COLO668 (cell line): ENCODE data around the gene FUCA1.
"Not testable (repeated sequence)": the region's sequence is repeated elsewhere in the genome, so short reads cannot be mapped to it uniquely, and the experiment has no call there.

Experiments
- DNase-seq: peaks from one replicate; lab custom pipeline; 2025; ENCODE audit not compliant: unreplicated experiment; lab: John Stamatoyannopoulos, UW

The FUCA1 gene

GRCh38 chr1:23867895-23868556, at the start of gene FUCA1:
Gene FUCA1 (minus strand): TSS chr1:23868290. CDS start chr1:23868286, 4 bp downstream.
- DNase-seq = peak; percentile 99

GRCh38 chr1:23916209-23917131, 48.4 kb upstream of the FUCA1 start:
- DNase-seq = peak; percentile 67

DNA sequence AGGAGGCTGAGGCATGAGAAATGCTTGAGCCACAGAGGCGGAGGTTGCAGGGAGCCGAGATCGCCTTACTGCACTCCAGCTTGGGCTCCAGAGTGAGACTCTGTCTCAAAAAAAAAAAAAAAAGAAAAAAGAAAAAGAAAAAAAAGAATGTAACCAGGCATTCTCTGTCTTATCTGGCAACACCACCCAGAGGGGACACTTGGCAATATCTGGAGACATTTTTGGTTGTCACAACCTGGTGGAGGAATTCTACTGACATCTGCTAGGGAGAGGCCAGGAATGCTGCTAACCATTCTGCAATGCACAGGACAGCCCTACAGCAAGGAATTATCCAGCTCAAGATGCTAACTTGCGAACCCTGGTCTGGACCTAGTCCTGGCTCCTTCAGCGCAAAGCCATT, 47.4 kb upstream of the FUCA1 start:
- DNase-seq = no peak

DNA sequence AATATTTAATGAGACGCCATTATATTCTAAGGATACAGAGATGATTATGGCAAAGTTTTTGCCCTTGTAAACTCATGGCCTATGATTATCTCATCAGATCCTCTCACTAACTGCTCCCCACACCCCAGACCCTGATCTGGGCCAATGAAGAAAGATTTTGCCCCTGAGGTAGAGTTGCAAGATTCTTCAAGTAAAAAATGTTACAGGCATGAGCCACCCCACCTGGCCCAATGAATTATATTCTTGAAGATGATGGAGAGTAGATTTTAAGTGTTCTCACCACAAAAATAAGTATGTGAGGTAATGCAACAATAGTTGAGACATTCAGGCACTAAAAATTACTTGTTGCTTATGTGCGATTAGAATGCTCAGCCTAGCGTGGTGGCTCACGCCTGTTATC, 46.8 kb upstream of the FUCA1 start:
- no peak for DNase-seq

DNA sequence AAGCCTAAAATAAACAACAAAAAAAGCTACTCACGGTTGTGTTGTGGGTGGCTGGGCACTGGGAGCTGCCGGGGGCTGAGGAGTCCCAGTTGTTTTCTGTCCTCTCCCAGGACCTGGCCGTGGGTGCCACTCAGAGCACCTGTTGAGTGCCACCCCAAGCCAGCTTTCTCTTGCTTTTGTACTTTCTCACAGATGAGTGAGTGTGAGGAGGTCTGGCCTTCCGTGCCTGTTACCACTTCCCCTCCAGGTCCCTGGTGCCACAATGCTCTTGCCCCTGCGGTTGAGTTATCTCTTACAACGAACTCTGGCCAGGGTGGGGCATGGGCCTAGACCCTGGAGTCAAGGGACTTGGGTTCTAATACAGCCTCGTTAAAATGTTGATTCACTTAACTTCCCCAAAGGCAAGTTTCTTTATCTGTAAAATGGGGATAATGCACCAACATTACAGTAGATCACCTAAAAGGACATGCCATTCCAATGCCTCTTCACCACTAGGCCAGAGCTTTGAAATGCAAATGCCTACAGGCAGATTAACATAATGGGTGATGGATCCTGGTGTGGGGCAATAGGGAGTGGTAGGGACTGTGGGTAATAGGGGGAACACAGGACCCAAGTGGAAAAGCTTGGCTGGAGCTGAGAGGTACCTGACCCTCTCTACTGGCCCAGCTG, 45.3 kb upstream of the FUCA1 start, which contains the start of gene CNR2:
CNR2 (minus strand) TSS at position 151 of the 669 bp plus-strand sequence. CDS start 37,745 bp downstream, outside the sequence.
- no peak for DNase-seq

GRCh38 chr1:23911921-23912320, 43.8 kb upstream of the FUCA1 start:
- DNase-seq = no peak

DNA sequence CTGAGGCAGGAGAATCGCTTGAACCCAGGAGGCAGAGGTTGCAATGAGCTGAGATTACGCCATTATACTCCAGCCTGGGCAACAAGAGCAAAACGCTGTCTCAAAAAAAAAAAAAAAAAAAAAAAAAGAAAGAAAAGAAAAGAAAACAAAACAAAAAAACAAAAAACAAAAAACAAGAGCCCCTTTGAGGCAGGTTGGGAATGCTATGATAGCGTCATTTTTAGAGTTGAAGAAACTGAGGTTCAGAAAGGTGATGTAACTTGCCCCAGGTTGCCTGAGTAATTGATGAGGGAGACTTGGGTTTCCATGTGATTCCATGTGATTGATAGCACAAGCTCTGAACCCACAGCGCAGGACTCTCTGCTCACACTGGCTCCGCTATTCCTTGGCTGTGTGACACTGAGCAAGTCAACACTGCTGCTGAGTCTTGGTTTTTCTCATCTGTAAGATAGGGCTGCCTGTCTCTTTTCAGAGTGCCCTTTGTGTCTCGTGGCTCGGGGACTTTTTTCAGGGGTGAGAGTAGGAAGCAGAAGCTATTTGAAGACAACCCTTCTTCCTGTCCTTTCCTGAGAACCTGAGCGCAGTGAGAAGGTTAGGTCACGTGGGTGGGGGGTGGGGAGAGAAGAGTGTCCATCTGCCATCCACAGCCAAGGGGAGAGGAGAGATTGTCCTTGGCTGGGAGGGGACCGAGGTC, 42.6 kb upstream of the FUCA1 start:
- no peak for DNase-seq

- no peak for DNase-seq
Measured at GRCh38 chr1:23910144-23910543, 42.1 kb upstream of the FUCA1 start.

- DNase-seq = no peak
Measured at GRCh38 chr1:23909412-23909811, 41.3 kb upstream of the FUCA1 start.

GRCh38 chr1:23908453-23909341, 40.6 kb upstream of the FUCA1 start:
- DNase-seq = no peak

DNA sequence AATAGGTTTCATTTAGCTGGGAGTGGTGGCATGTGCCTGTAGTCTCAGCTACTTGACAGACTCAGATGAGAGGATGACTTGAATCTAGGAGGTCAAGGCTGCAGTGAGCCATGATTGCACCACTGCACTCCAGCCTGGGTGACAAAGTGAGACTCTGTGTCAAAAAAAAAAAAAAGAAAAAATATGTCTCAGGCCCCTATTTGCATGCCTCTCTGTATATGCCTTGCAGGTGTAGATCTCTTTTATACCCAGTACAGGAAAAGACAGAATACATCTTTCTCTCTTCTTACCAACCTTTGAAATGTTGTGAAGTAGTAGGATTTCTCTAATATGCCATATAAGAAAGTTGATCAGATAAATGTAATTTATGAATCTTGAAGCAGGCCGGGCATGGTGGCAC, 38.6 kb upstream of the FUCA1 start:
- no peak for DNase-seq

DNA sequence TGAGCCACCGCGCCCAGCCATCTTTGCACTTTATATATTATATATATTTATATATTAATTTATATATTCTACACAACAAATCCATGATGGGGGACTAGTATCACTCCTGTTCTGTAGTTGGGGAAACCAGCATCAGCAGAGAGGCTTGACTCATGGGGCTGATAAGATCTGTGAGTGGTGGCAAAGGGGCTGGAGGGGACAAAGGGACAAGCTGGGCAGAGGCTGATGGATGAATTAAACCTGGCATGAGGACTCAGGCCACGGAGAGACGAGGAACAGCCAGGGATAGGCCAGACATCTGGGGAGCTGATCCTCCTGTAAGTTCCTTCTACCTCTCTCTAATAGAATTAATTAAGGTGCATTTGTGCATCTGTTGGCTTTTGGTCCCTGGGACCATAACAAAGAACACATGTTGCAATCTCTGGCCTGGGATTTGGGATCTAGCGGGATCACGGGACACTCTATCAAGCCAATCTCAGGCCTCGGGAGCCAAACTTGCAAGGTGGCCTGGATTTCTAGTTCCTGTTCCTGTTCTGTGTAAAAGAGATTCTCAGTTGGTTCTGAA, 37.5 kb upstream of the FUCA1 start:
- DNase-seq = no peak

DNA sequence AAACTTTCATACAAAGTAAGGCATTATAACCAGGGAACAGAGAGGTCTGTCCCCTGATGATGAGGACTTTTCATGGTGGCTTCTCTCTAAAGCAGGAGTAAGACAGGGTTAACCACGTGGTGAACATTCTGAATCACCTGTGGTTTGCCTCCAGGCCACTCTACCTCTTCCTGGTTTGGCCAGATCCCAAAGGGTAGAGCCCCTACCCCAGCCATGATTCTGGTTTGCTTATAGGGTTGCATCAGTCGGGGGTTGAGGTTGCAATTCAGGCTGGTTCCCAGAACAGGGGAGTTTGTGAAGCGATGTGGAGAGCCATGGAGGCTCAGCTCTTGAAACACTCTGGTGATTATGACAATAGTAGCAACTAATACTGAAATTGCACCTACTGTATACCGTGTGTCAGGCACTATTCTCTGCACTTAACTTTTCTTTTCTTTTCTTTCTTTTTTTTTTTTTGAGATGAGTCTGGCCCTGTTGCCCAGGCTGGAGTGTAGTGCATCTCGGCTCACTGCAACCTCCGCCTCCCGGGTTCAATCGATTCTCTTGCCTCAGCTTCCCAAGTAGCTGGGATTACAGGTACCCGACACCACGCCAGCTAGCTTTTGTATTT, 36.8 kb upstream of the FUCA1 start:
- no peak for DNase-seq

DNA sequence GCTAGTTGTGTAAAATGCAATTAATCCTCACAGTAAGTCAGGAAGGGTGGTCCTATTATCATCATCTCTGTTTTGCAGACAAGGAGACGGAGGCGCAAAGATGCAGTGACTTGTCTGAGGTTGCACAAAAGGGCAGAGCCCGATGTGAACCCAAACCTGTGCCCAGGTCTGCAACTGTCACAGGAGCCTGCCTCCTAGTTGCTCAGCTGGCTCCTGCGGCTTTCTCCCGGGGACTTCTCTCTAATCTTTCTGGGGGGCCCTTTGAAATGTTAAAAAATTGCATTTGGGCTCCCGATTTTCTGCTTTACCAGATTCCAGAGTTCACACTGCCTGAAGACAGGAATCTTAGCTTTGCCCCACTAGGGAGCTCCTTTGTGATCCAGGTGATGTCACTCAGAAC, 35.7 kb upstream of the FUCA1 start:
- no peak for DNase-seq

GRCh38 chr1:23902321-23903278, 34.5 kb upstream of the FUCA1 start:
- no peak for DNase-seq

GRCh38 chr1:23900017-23900416, 31.9 kb upstream of the FUCA1 start:
- DNase-seq = not testable (repeated sequence)

GRCh38 chr1:23899070-23899469, 31.0 kb upstream of the FUCA1 start:
- DNase-seq = no peak

DNA sequence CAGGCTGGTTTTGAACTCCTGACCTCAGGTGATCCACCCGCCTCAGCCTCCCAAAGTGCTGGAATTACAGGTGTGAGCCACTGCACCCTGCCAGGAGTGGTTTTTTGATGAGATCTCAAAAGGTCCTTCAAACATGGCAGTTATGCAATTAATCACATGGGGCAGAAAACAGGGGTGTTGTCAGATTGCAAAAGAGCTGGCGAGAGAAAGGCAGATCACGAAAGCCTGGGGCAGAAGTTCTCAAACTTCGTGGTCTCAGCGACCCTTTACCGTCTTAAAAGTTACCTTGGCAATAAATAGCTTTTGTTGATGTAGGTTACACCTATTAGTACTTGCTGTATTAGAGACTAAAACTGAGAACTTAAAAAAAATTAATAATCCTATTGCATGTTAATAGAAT, 29.0 kb upstream of the FUCA1 start:
- no peak for DNase-seq
